ENCODE measurements around the gene DYNC1LI1. TPM values are rescaled to one million over a fixed set of nuclear protein-coding genes. Genes with fewer than 3 reads are reported as not detected.
A peak's percentile ranks its signal among the peaks of the same experiment; 100 is the strongest.

DYNC1LI1 gene
- total RNA-seq, 1 experiment from 2014 or later = 42.8 TPM

DNA sequence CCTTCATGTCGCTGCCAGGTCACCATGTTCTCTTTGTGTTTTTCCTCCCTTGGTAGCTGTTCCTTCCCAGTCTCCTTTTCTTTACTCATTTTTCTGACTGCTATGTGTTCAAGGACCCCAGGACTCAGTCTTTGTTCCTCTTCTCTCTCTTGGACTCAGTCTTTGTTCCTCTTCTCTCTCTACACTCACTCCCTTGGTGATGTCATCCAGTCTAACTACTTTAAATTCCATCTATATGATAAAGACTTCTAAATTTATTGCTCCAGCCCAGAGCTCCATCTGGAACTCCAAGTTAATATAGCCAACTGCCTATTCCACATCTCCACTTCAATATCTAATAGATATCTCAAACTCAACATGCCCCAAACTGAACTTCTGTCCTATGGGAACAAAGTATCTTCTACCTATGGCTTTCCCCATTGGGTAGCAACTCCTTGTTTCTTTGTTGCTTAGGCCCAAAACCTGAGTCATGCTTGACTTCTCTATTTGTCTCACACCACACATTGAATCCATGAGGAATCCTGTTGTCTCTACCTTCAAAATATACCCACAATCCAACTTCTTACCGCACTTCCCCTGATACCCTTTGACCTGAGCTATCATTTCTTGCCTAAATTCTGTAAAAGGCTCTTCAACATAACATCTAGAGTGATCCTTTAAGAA is 4.9 kb upstream of the DYNC1LI1 start (continued):
- TF ChIP-seq TEAD1 (CRISPR knock-in tag; IDR thresholded peaks at IDR 0.05) (no peak), FOXJ3 (CRISPR knock-in tag; IDR thresholded peaks at IDR 0.05; ENCODE audit: borderline replicate concordance) (no peak), CBFB (CRISPR knock-in tag; IDR thresholded peaks at IDR 0.05; ENCODE audit: low read depth) (no peak)
- TF ChIP-seq, protein P1, sequence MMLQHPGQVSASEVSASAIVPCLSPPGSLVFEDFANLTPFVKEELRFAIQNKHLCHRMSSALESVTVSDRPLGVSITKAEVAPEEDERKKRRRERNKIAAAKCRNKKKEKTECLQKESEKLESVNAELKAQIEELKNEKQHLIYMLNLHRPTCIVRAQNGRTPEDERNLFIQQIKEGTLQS (CRISPR knock-in tag; conservative IDR thresholded peaks at IDR 0.05) = no peak
- TF ChIP-seq, protein P2, sequence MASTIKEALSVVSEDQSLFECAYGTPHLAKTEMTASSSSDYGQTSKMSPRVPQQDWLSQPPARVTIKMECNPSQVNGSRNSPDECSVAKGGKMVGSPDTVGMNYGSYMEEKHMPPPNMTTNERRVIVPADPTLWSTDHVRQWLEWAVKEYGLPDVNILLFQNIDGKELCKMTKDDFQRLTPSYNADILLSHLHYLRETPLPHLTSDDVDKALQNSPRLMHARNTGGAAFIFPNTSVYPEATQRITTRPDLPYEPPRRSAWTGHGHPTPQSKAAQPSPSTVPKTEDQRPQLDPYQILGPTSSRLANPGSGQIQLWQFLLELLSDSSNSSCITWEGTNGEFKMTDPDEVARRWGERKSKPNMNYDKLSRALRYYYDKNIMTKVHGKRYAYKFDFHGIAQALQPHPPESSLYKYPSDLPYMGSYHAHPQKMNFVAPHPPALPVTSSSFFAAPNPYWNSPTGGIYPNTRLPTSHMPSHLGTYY (CRISPR knock-in tag; IDR thresholded peaks at IDR 0.05) = no peak
- TF ChIP-seq, protein P3, sequence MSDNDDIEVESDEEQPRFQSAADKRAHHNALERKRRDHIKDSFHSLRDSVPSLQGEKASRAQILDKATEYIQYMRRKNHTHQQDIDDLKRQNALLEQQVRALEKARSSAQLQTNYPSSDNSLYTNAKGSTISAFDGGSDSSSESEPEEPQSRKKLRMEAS (CRISPR knock-in tag; IDR thresholded peaks at IDR 0.05) = no peak
- TF ChIP-seq, protein P4, sequence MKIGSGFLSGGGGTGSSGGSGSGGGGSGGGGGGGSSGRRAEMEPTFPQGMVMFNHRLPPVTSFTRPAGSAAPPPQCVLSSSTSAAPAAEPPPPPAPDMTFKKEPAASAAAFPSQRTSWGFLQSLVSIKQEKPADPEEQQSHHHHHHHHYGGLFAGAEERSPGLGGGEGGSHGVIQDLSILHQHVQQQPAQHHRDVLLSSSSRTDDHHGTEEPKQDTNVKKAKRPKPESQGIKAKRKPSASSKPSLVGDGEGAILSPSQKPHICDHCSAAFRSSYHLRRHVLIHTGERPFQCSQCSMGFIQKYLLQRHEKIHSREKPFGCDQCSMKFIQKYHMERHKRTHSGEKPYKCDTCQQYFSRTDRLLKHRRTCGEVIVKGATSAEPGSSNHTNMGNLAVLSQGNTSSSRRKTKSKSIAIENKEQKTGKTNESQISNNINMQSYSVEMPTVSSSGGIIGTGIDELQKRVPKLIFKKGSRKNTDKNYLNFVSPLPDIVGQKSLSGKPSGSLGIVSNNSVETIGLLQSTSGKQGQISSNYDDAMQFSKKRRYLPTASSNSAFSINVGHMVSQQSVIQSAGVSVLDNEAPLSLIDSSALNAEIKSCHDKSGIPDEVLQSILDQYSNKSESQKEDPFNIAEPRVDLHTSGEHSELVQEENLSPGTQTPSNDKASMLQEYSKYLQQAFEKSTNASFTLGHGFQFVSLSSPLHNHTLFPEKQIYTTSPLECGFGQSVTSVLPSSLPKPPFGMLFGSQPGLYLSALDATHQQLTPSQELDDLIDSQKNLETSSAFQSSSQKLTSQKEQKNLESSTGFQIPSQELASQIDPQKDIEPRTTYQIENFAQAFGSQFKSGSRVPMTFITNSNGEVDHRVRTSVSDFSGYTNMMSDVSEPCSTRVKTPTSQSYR (CRISPR knock-in tag; IDR thresholded peaks at IDR 0.05) = no peak

DNA sequence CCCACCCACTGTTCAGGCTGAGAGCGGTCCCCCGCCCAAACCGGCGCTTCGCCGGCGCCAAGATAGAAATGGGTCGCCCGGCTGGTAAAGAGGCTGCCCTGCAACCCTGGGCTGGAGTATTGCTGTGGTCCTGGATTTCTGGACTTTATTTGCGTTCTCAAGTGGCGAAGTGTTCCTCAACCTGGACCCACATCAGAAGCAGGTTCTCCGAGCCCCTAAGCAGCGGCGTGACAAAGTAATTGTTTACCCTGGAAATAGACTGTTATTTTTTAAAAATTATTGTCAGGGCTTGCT is 481 bp upstream of the DYNC1LI1 start:
- peaks cover 30% of the 10 kb centered on the region for H3K4me1 Mint-ChIP-seq
- ATAC-seq (no peak; the same call in 1 of the 2 replicates), DNase-seq (ENCODE audit: low spot score) (no peak)
- ChIA-PET POLR2A (no interaction called here), CTCF (no interaction called here)
- TF ChIP-seq, protein P5, sequence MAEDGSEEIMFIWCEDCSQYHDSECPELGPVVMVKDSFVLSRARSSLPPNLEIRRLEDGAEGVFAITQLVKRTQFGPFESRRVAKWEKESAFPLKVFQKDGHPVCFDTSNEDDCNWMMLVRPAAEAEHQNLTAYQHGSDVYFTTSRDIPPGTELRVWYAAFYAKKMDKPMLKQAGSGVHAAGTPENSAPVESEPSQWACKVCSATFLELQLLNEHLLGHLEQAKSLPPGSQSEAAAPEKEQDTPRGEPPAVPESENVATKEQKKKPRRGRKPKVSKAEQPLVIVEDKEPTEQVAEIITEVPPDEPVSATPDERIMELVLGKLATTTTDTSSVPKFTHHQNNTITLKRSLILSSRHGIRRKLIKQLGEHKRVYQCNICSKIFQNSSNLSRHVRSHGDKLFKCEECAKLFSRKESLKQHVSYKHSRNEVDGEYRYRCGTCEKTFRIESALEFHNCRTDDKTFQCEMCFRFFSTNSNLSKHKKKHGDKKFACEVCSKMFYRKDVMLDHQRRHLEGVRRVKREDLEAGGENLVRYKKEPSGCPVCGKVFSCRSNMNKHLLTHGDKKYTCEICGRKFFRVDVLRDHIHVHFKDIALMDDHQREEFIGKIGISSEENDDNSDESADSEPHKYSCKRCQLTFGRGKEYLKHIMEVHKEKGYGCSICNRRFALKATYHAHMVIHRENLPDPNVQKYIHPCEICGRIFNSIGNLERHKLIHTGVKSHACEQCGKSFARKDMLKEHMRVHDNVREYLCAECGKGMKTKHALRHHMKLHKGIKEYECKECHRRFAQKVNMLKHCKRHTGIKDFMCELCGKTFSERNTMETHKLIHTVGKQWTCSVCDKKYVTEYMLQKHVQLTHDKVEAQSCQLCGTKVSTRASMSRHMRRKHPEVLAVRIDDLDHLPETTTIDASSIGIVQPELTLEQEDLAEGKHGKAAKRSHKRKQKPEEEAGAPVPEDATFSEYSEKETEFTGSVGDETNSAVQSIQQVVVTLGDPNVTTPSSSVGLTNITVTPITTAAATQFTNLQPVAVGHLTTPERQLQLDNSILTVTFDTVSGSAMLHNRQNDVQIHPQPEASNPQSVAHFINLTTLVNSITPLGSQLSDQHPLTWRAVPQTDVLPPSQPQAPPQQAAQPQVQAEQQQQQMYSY (CRISPR knock-in tag; IDR thresholded peaks at IDR 0.05) = peak; percentile 93
- TF ChIP-seq SMAD4 (CRISPR knock-in tag; IDR thresholded peaks at IDR 0.05) = no peak
- H3K27ac Mint-ChIP-seq = peak overlapping the region; percentile 94
- H3K9me3 Mint-ChIP-seq = no peaks in the 10 kb centered on the region
- no peaks in the 10 kb centered on the region; the same call in 1 of the 2 replicates for H3K27me3 Mint-ChIP-seq (ENCODE audit: low read depth)
- peak overlapping the region; percentile 89 for H3K4me3 Mint-ChIP-seq
- peaks cover 5% of the 10 kb centered on the region for H3K36me3 Mint-ChIP-seq

DNA sequence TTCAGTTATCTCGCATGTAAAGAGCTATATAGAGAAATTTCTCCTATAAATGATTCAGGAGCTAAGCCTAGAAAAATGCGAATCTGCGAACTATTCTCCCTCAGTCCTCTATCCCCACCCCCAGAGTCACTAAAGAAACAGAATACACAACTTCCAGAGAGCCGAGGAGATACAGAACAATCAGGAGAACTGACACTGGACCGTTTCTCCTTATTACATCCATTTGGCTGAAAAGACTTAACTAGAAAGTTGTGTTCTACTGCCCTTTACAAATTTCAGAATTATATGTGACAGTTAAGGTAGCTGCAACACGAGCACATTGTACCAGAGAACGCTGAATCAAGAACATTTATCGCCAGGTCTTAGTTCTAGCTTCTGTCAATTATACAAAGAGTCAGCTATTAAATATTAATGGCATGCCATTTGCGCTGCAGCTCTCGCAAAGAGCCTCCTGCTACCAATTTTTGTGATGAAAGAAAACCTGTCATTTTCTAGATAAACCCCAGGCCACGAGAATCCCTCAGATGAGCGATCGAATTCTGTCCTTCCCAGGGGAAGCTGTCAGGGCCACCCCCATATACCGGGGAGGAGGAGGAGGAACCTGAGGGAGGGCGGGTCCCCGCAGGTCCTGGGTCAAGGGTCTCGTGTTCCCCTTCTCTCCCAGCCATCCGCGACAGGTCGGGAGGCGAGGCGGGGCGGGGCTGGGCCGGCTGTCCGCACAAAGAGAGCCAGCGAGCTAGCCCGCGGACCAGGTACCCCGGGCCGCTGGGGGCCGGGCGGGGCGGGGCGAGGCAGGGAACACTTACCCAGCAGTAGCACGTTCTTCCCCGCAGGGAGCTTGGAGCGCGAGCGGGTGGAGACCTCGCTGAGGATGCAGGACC is 878 bp downstream of the DYNC1LI1 start:
- Mint-ChIP-seq H3K27me3 (ENCODE audit: low read depth) (no peaks in the 10 kb centered on the region; the same call in 1 of the 2 replicates), H3K4me1 (peaks cover 30% of the 10 kb centered on the region), H3K9me3 (no peaks in the 10 kb centered on the region), H3K4me3 (peak overlapping the region; percentile 89), H3K27ac (peak overlapping the region; percentile 92), H3K36me3 (peaks cover 8% of the 10 kb centered on the region)
- ChIA-PET CTCF (interaction anchor here (1.2 to 1.4 kb wide), 3 partner anchors 60 to 115 kb away, joined by 4 to 5 read pairs (median 5); partner anchors contain the start of gene CNOT10), POLR2A (interaction anchor here (0.5 to 1.3 kb wide), 9 partner anchors 14 to 255 kb away, joined by 3 to 6 read pairs (median 3); partner anchors contain the start of gene CNOT10)
- DNase-seq (ENCODE audit: low spot score) (peak; percentile 94), ATAC-seq (peak; percentile 80)
- no peak for TF ChIP-seq SOX15 (CRISPR knock-in tag; IDR thresholded peaks at IDR 0.05)
- no peak for TF ChIP-seq OVOL2 (CRISPR knock-in tag; IDR thresholded peaks at IDR 0.05; ENCODE audit: borderline replicate concordance)
- no peak for TF ChIP-seq ZNF219 (CRISPR knock-in tag; IDR thresholded peaks at IDR 0.05; ENCODE audit: borderline replicate concordance)
- TF ChIP-seq, protein P6, sequence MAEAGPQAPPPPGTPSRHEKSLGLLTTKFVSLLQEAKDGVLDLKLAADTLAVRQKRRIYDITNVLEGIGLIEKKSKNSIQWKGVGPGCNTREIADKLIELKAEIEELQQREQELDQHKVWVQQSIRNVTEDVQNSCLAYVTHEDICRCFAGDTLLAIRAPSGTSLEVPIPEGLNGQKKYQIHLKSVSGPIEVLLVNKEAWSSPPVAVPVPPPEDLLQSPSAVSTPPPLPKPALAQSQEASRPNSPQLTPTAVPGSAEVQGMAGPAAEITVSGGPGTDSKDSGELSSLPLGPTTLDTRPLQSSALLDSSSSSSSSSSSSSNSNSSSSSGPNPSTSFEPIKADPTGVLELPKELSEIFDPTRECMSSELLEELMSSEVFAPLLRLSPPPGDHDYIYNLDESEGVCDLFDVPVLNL (CRISPR knock-in tag; IDR thresholded peaks at IDR 0.05; ENCODE audit: borderline replicate concordance, low read depth) = no peak
- TF ChIP-seq GABPB1 (CRISPR knock-in tag; IDR thresholded peaks at IDR 0.05) = no peak
- TF ChIP-seq, protein P7, sequence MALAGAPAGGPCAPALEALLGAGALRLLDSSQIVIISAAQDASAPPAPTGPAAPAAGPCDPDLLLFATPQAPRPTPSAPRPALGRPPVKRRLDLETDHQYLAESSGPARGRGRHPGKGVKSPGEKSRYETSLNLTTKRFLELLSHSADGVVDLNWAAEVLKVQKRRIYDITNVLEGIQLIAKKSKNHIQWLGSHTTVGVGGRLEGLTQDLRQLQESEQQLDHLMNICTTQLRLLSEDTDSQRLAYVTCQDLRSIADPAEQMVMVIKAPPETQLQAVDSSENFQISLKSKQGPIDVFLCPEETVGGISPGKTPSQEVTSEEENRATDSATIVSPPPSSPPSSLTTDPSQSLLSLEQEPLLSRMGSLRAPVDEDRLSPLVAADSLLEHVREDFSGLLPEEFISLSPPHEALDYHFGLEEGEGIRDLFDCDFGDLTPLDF (CRISPR knock-in tag; IDR thresholded peaks at IDR 0.05) = 0 out of 2 replicates have a peak, but pooled peaks have one; percentile 38
- TF ChIP-seq, protein P8, sequence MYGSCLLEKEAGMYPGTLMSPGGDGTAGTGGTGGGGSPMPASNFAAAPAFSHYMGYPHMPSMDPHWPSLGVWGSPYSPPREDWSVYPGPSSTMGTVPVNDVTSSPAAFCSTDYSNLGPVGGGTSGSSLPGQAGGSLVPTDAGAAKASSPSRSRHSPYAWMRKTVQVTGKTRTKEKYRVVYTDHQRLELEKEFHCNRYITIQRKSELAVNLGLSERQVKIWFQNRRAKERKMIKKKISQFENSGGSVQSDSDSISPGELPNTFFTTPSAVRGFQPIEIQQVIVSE (CRISPR knock-in tag; IDR thresholded peaks at IDR 0.05; ENCODE audit: borderline replicate concordance) = no peak
- no peak; the same call in 1 of the 2 replicates for TF ChIP-seq MYBL2 (CRISPR knock-in tag; IDR thresholded peaks at IDR 0.05)

Measured in WTC11 (cell line).